GM19455 (cell line): ENCODE data around the gene DUX4.
"Not testable (repeated sequence)": the region's sequence is repeated elsewhere in the genome, so short reads cannot be mapped to it uniquely, and the experiment has no call there.

ENCODE experiments used
- ATAC-seq: cut with Tn5 transposase; IDR thresholded peaks from one replicate; pipeline ENCODE4 v1.9.1; 2021; ENCODE audit not compliant: unreplicated experiment

The DUX4 gene

GRCh38 chr4:190173428-190173827 lies at the start of gene DUX4:
Gene DUX4 (plus strand): TSS chr4:190173774. CDS start chr4:190173774, 0 bp downstream.
- ATAC-seq, result not testable (repeated sequence)

- not testable (repeated sequence) for ATAC-seq
Observed at GRCh38 chr4:190175436-190175835, 1.9 kb downstream of the DUX4 start.

- not testable (repeated sequence) for ATAC-seq
Observed at GRCh38 chr4:190177727-190178605, 4.4 kb downstream of the DUX4 start.

GRCh38 chr4:190178606-190178990 lies 5.0 kb downstream of the DUX4 start:
- not testable (repeated sequence) for ATAC-seq

GRCh38 chr4:190179030-190179739 lies 5.6 kb downstream of the DUX4 start:
- peak; percentile 60 for ATAC-seq

GRCh38 chr4:190179740-190180094 lies 6.1 kb downstream of the DUX4 start:
- ATAC-seq, result peak; percentile 23

- not testable (repeated sequence) for ATAC-seq
Observed at GRCh38 chr4:190180947-190181346, 7.4 kb downstream of the DUX4 start.

GRCh38 chr4:190181481-190182100 lies 8.0 kb downstream of the DUX4 start:
- ATAC-seq, result not testable (repeated sequence)

GRCh38 chr4:190203510-190203909 lies 29.9 kb downstream of the DUX4 start:
- ATAC-seq, result not testable (repeated sequence)
